ENCODE results near the gene YAE1.

The YAE1 gene

DNA sequence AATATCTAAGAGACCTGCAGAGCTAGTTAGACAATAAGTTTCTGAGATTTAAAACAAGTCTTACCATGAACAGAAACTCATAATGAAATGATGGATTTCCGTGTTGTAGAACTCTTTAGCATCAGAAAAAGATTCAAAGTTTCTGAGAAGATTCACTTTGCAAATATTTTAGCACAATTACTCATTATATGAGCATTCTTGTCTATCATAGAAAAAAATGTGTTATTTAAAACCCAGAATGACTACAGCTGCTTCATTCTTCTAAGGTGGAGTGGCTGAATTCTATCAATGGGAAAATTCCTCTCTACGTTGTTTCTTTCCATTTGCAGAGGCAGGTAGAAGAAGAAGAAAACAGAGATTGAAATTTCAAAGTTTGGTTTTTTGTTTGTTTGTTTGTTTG, 36.1 kb downstream of the YAE1 start:
- no peak overlapping the region for H3K4me3 ChIP-seq (ENCODE audit: low read depth, low read length)
- no peak for DNase-seq (ENCODE audit: low read depth)

GRCh38 chr7:39603924-39604323, 37.7 kb downstream of the YAE1 start:
- H3K4me3 ChIP-seq (ENCODE audit: low read depth, low read length), result no peak overlapping the region
- DNase-seq (ENCODE audit: low read depth), result no peak

GRCh38 chr7:39605087-39605486, 38.9 kb downstream of the YAE1 start:
- H3K4me3 ChIP-seq (ENCODE audit: low read depth, low read length), result no peak overlapping the region

DNA sequence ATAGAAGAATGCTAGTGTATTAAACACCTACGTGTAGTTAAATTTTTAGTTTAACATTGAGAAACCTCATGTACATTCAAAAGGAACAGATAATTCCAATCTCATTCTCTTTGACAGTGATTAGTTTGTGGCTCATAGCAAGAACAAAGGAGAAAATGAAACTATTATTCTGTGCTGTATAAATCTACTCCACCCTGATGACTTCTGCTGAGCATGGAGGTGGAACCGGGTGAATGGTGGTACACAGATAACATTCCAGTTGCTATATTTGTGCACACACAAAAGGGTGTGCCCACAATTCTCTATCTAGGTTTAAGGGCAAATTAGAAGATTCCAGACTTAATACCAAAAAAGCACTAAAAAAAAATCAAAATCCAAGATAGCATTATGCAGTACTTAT, 40.1 kb downstream of the YAE1 start:
- DNase-seq (ENCODE audit: low read depth), result no peak
- no peak overlapping the region for H3K4me3 ChIP-seq (ENCODE audit: low read depth, low read length)

More at GRCh38 chr7:39605087-39605486, 38.9 kb downstream of the YAE1 start:
- DNase-seq (ENCODE audit: low read depth), result no peak

- no peak overlapping the region for H3K4me3 ChIP-seq (ENCODE audit: low read depth, low read length)
- DNase-seq (ENCODE audit: low read depth), result no peak
Measured at GRCh38 chr7:39606941-39607340, 40.7 kb downstream of the YAE1 start.

DNA sequence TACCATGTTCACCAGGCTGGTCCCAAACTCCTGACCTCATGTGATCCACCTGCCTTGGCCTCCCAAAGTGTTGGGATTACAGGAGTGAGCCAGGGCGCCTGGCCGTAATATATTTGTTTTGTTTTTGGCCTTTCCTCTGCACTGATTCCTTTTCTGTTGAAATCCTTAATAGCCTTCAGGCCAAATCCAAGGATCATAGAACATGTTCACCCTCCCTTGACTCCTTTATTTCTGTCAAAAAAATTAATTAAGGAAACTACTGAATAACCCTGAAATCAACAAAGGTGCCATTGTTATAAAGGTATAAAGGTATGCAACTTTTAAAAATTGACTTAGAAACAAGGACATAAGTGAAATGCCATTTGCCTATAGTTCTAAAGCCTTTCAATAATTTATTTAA, 41.7 kb downstream of the YAE1 start:
- no peak overlapping the region for H3K4me3 ChIP-seq (ENCODE audit: low read depth, low read length)
- no peak for DNase-seq (ENCODE audit: low read depth)

DNA sequence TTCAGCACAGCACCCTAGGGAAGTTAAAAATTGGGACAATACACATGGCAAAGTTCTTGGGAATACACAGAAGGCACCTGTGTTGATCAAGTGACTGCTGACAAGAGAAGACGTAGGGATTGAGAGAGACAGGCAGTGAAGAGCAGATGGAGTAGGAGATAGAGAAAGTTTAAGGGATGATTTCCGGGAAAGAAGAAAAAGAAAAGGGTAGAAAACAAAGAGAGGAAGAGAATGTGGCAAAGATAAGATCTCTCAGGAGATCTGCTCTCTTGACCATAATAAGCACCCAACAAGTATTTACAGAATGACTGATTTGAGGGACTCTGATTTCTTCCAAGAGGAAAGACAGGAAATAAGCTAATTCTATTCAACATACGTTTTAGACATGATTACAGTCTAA, 42.1 kb downstream of the YAE1 start:
- H3K4me3 ChIP-seq (ENCODE audit: low read depth, low read length), result no peak overlapping the region
- DNase-seq (ENCODE audit: low read depth), result no peak

DNA sequence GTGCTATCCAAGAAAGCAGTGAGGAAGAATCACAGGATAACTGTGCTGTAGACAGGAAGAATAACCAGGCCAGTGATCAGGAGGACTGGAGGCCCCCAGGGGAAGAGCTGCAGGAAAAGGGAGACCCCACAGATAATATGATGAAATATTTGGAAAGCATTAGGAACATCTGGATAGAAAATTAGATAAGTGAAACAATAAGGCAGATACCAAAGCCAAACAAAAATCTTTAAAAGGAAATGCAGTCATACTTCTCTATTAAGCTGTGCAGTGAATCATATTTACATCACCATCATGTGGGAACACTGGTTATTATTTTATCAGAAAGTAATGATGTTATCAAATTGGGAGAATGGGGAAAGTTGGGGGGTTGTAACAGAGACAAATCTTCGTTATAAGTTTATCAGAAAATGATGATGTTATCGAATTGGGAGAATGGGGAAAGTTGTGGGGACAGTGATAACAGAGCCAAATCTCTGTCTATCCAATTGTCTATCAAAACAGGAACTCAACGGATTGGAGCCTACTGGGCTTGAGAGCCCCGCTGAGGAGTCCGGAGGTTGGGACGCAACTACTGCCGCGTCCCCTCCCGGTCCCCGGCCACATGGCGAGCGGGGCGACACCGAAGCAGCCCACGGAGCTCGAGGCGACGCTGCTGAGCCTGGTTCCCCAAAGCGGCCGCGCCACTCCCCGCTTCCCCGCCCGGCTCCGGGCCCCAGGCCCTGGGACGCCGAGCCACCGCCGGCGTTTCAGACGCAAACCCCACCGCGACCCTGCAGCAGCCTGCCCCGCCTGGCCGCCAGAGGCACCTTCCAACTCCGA, 43.1 kb downstream of the YAE1 start:
- peak overlapping the region; percentile 33 for H3K4me3 ChIP-seq (ENCODE audit: low read depth, low read length)
- DNase-seq (ENCODE audit: low read depth), result peak; percentile 45

DNA sequence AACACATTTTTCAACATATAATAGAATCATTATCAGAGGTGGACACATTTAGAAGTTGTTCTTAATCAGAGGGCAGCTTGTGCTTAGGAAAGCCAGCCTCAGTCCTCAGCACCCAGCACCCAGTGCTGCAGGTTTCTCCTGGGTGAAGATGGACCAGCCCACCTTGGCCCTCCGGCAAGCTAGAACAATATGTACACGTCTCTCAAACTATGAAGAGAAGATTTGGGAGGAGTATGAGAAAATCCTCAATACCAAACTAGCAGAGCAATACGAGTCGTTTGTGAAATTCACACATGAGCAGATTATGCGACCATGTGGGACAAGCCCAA, 43.7 kb downstream of the YAE1 start:
- peak overlapping the region; percentile 33 for H3K4me3 ChIP-seq (ENCODE audit: low read depth, low read length)
- no peak for DNase-seq (ENCODE audit: low read depth)

DNA sequence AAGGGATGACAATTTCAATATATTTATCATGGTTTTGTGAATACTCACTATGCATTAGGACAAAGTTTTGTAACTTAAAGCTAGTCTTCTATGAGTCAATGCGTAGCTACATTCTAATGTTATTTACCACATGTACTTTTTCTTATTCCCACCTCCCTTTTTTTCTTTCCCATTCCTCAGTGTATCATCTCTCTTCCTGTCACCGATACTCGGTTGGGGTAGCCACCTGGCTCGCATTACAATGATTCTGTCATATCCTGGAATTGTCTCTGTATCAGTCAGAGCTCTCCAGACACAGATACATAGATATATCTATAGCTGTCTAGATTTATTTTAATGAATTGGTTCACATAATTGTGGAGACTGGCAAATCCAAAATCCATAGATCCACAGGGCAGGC, 47.4 kb downstream of the YAE1 start:
- DNase-seq (ENCODE audit: low read depth), result peak; percentile 57
- no peak overlapping the region for H3K4me3 ChIP-seq (ENCODE audit: low read depth, low read length)

DNA sequence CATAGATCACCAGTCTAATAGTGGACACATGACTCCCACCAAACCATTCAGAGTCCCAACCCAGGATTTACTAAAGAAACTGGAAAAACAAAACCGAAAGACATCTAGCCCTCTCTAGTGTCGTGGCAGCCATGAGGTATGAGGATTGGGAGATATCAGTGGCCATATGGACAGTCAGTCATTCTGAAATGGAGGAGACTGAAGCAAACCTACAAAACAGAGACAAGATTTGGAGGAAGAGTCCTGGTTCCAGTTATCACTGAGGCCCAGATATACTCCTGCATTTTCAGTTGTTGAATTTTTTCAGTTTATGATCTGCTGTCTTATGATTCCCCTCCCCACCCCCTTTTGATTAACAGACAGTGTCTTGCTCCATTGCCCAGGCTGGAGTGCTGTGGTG, 48.1 kb downstream of the YAE1 start:
- no peak overlapping the region for H3K4me3 ChIP-seq (ENCODE audit: low read depth, low read length)
- DNase-seq (ENCODE audit: low read depth), result no peak

DNA sequence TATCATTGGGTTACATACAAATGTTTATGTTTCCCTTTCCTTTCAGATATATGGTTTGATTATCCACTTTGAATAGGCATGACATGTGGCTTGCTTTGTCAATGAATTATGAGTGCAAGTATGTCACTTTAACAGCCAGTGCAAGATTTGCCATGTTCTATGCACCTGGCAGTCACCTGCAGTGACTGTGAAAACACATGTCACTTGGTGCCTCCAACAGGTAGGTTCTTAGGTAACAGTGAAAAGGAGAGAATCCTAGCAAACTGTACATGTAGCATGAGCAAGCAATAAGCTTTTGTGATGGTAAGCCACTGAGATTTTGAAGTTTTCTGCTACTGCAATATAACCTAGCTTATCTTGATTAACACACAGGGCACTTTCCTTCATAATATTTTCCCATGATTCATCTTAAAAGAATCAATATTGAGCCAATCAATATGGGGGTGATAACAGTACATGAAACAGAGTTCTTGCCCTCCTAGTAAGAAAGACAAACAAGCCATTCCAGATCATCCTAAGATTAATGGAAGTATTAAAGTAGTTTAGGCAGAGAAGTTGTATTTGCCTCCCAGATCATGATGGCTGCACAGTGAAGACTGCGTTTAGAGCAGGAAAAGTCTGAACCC, 49.3 kb downstream of the YAE1 start:
- DNase-seq (ENCODE audit: low read depth), result no peak
- no peak overlapping the region for H3K4me3 ChIP-seq (ENCODE audit: low read depth, low read length)

DNA sequence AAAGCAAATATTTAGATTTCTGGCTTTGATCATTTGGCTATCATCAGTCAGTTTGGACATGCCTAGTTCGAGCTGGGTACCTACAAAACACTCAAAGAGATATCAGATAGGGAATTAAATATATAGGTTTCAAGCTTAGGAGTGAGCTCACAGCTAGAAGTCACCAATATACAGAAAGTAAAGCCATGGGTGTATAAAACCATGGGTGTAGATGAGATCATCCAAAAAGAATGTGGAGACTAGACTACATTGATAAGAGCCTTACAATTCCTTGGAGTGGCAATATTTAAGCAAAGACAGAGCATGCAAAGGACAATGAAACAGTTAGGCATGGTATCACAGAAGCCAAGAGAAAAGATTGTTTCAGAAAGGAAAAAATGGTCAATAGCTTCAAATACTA, 49.9 kb downstream of the YAE1 start:
- no peak overlapping the region for H3K4me3 ChIP-seq (ENCODE audit: low read depth, low read length)

GRCh38 chr7:39617005-39617404, 50.8 kb downstream of the YAE1 start:
- no peak for DNase-seq (ENCODE audit: low read depth)

More for the DNA sequence above, 49.9 kb downstream of the YAE1 start:
- no peak for DNase-seq (ENCODE audit: low read depth)

GRCh38 chr7:39618868-39619267, 52.7 kb downstream of the YAE1 start:
- no peak overlapping the region for H3K4me3 ChIP-seq (ENCODE audit: low read depth, low read length)
- no peak for DNase-seq (ENCODE audit: low read depth)

More at GRCh38 chr7:39617005-39617404, 50.8 kb downstream of the YAE1 start:
- H3K4me3 ChIP-seq (ENCODE audit: low read depth, low read length), result no peak overlapping the region

DNA sequence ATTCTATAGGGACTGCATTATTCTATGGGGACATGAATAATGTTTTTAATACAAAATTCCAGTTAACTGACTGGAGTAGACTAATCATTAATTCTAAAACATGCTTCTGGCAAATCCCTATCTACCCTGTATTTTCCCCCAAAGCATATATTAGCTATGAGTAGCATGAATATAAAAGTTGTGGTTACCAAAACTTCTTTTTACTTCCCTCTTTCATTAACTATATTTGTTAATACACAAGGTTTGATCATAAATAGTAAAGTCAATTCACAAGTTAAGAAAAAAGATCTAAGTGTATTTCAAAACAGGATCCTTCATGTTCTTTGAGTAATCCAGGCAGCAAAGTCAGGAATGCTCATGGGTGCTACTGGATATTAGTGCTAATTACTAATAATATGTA, 54.3 kb downstream of the YAE1 start:
- no peak for DNase-seq (ENCODE audit: low read depth)
- H3K4me3 ChIP-seq (ENCODE audit: low read depth, low read length), result no peak overlapping the region

GRCh38 chr7:39621261-39621660, 55.1 kb downstream of the YAE1 start:
- DNase-seq (ENCODE audit: low read depth), result peak; percentile 88
- no peak overlapping the region for H3K4me3 ChIP-seq (ENCODE audit: low read depth, low read length)

GRCh38 chr7:39621784-39622411, 55.7 kb downstream of the YAE1 start:
- DNase-seq (ENCODE audit: low read depth), result no peak
- H3K4me3 ChIP-seq (ENCODE audit: low read depth, low read length), result no peak overlapping the region
